Ishikawa (cell line): ENCODE results near the gene C1orf210.

ENCODE experiments used
- CEBPB ChIP-seq: IDR thresholded peaks from 2 replicates; pipeline ENCODE4 v1.6.1; 2012
- CREB1 ChIP-seq: IDR thresholded peaks from 2 replicates; pipeline ENCODE4 v1.6.1; 2012; ENCODE audit warnings: low read depth
- EGR1 ChIP-seq: IDR thresholded peaks from 2 replicates; pipeline ENCODE4 v1.6.1; 2012
- EP300 ChIP-seq: IDR thresholded peaks from 2 replicates; pipeline ENCODE4 v1.6.1; 2012; ENCODE audit warnings: borderline replicate concordance
- FOXM1 ChIP-seq: IDR thresholded peaks from 2 replicates; pipeline ENCODE4 v1.6.1; 2012; ENCODE audit warnings: low read depth, borderline replicate concordance
- NFIC ChIP-seq: IDR thresholded peaks from 2 replicates; pipeline ENCODE4 v1.6.1; 2012
- RAD21 ChIP-seq: IDR thresholded peaks from 2 replicates; pipeline ENCODE4 v1.6.1; 2012; ENCODE audit warnings: low read depth
- REST ChIP-seq: IDR thresholded peaks from 2 replicates; pipeline ENCODE4 v1.6.1; 2012; ENCODE audit warnings: low read depth, mild to moderate bottlenecking
- TAF1 ChIP-seq: IDR thresholded peaks from 2 replicates; pipeline ENCODE4 v1.6.1; 2012; ENCODE audit warnings: low read depth, mild to moderate bottlenecking
- TCF12 ChIP-seq: IDR thresholded peaks from 2 replicates; pipeline ENCODE4 v1.6.1; 2012; ENCODE audit warnings: low read depth
- TEAD4 ChIP-seq: IDR thresholded peaks from 2 replicates; pipeline ENCODE4 v1.6.1; 2012
- YY1 ChIP-seq: IDR thresholded peaks from 2 replicates; pipeline ENCODE4 v1.6.1; 2012; ENCODE audit warnings: low read depth
- ZBTB7A ChIP-seq: IDR thresholded peaks from 2 replicates; pipeline ENCODE4 v1.6.1; 2012; ENCODE audit warnings: low read depth
- TF ChIP-seq, protein P1 (sequence below): IDR thresholded peaks from 2 replicates; pipeline ENCODE4 v1.6.1; 2012
- TF ChIP-seq, protein P2 (sequence below): IDR thresholded peaks from 2 replicates; pipeline ENCODE4 v1.6.1; 2012

Gene C1orf210

GRCh38 chr1:43275826-43276620, 9.4 kb downstream of the C1orf210 start:
- TF ChIP-seq TAF1, result no peak
- no peak for TF ChIP-seq EP300
- no peak for TF ChIP-seq TEAD4
- TF ChIP-seq YY1, result no peak
- no peak for TF ChIP-seq CEBPB
- TF ChIP-seq REST, result no peak
- TF ChIP-seq, protein P1, sequence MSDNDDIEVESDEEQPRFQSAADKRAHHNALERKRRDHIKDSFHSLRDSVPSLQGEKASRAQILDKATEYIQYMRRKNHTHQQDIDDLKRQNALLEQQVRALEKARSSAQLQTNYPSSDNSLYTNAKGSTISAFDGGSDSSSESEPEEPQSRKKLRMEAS, result no peak
- TF ChIP-seq NFIC, result no peak
- no peak for TF ChIP-seq CREB1
- no peak for TF ChIP-seq ZBTB7A
- no peak for TF ChIP-seq EGR1
- TF ChIP-seq FOXM1, result no peak
- TF ChIP-seq, protein P2, sequence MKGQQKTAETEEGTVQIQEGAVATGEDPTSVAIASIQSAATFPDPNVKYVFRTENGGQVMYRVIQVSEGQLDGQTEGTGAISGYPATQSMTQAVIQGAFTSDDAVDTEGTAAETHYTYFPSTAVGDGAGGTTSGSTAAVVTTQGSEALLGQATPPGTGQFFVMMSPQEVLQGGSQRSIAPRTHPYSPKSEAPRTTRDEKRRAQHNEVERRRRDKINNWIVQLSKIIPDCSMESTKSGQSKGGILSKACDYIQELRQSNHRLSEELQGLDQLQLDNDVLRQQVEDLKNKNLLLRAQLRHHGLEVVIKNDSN, result no peak
- no peak for TF ChIP-seq TCF12
- TF ChIP-seq RAD21, result no peak

- TF ChIP-seq EP300, result no peak
- TF ChIP-seq TCF12, result no peak
- no peak for TF ChIP-seq NFIC
- no peak for TF ChIP-seq TEAD4
- TF ChIP-seq FOXM1, result no peak
- TF ChIP-seq, protein P2, result no peak
- no peak for TF ChIP-seq EGR1
- TF ChIP-seq REST, result no peak
- no peak for TF ChIP-seq ZBTB7A
- no peak for TF ChIP-seq TAF1
- TF ChIP-seq CREB1, result no peak
- no peak for TF ChIP-seq CEBPB
- TF ChIP-seq YY1, result no peak
- TF ChIP-seq, protein P1, result no peak
- no peak for TF ChIP-seq RAD21
Observed at GRCh38 chr1:43274804-43275180, 10.6 kb downstream of the C1orf210 start.

DNA sequence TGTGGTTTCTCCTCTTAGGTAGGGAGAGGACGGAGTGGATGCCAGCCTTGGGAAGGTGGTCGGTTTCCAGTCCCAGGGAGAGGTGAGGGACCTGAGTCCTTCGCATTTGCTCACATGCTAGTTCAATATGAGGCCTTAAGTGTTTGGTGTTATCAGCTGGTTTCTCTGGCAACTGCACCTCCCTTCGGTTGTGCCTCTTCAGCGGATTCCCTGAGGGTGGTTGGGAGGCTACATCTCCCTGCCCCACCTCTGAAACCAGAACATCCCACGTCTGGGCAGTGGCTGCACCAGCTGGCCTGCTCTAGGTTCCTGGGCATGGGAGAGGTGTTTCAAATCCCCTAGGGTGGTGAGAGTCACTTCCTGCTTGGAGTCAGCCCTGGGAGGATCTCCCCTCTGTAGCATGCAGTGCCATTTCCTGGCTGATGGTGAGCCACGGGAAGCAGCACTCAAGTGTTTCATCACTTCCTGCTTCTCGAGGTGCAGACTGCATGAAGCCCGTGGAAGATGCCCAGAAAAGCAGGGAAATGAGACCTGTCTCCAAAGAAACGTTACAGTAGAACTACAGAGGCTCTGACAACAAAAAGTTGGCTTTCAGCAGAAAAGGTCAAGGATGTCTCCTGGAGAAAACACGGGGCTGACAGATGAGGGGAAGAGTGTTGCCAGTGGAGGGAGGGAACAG, 11.1 kb downstream of the C1orf210 start:
- no peak for TF ChIP-seq NFIC
- TF ChIP-seq ZBTB7A, result no peak
- TF ChIP-seq EP300, result no peak
- TF ChIP-seq, protein P1, result no peak
- TF ChIP-seq CREB1, result no peak
- TF ChIP-seq CEBPB, result no peak
- no peak for TF ChIP-seq FOXM1
- TF ChIP-seq, protein P2, result no peak
- TF ChIP-seq REST, result no peak
- TF ChIP-seq YY1, result no peak
- TF ChIP-seq TCF12, result no peak
